DOHH2 (cell line): ENCODE data around the gene CCN6.
"Not testable (repeated sequence)": the region's sequence is repeated elsewhere in the genome, so short reads cannot be mapped to it uniquely, and the experiment has no call there.

ENCODE experiments used
- H3F3A ChIP-seq: fragments of 200-600 bp; sonication (generic), shearing (Covaris generic); 2 replicates; pipeline ENCODE4 v1.6.0; 2016; ENCODE audit warnings: antibody characterized with exemption, mild to moderate bottlenecking; ENCODE audit not compliant: control insufficient read depth, insufficient read depth
- H3K27ac ChIP-seq: fragments of 200-600 bp; sonication (generic); 2 replicates; pipeline ENCODE4 v1.5.1; 2014; ENCODE audit warnings: low read depth, mild to moderate bottlenecking, low read length, moderate library complexity
- H3K27me3 ChIP-seq: fragments of 200-600 bp; sonication (generic); 2 replicates; pipeline ENCODE4 v1.6.1; 2014; ENCODE audit warnings: mild to moderate bottlenecking, low read length, mixed read lengths; ENCODE audit not compliant: control insufficient read depth
- H3K36me3 ChIP-seq: fragments of 200-600 bp; sonication (generic); 2 replicates; pipeline ENCODE4 v1.6.1; 2014; ENCODE audit warnings: mild to moderate bottlenecking, low read length, moderate library complexity, mixed read lengths; ENCODE audit not compliant: control insufficient read depth
- H3K4me1 ChIP-seq: fragments of 200-600 bp; sonication (generic); 2 replicates; pipeline ENCODE4 v1.6.1; 2014; ENCODE audit warnings: mild to moderate bottlenecking, low read length, mixed read lengths; ENCODE audit not compliant: control insufficient read depth
- H3K4me2 ChIP-seq: fragments of 200-600 bp; sonication (generic); 2 replicates; pipeline ENCODE4 v1.6.0; 2014; ENCODE audit warnings: mild to moderate bottlenecking, low read length, moderate library complexity
- H3K4me3 ChIP-seq: fragments of 200-600 bp; sonication (generic); 2 replicates; pipeline ENCODE4 v1.5.1; 2014; ENCODE audit warnings: mild to moderate bottlenecking, low read length, mixed read lengths
- H3K79me2 ChIP-seq: fragments of 200-600 bp; sonication (generic); 2 replicates; pipeline ENCODE4 v1.6.1; 2014; ENCODE audit warnings: mild to moderate bottlenecking, low read length, mixed read lengths; ENCODE audit not compliant: control insufficient read depth
- H3K9me2 ChIP-seq: fragments of 200-600 bp; sonication (generic); replicated peaks from 2 replicates; pipeline ENCODE4 v1.6.1; 2014; ENCODE audit warnings: mild to moderate bottlenecking, low read length, mixed read lengths; ENCODE audit not compliant: control insufficient read depth
- H3K9me3 ChIP-seq: fragments of 200-600 bp; sonication (generic); 2 replicates; pipeline ENCODE4 v1.6.1; 2014; ENCODE audit warnings: antibody characterized with exemption, low read length, mixed read lengths; ENCODE audit not compliant: control insufficient read depth, insufficient read depth
- H4K20me1 ChIP-seq: fragments of 200-600 bp; sonication (generic); 2 replicates; pipeline ENCODE4 v1.6.0; 2014; ENCODE audit warnings: low read depth, mild to moderate bottlenecking, antibody characterized with exemption, low read length, moderate library complexity; ENCODE audit not compliant: control insufficient read depth, insufficient read depth
- EZH2phosphoT487 ChIP-seq: fragments of 200-600 bp; sonication (generic); IDR thresholded peaks from 2 replicates; pipeline ENCODE4 v1.6.1; 2017; ENCODE audit warnings: borderline replicate concordance, mild to moderate bottlenecking, antibody characterized with exemption, low read length, moderate library complexity, mixed read lengths
- TF ChIP-seq, protein P1 (sequence below): fragments of 200-600 bp; sonication (generic); IDR thresholded peaks from one replicate; pipeline ENCODE4 v1.5.1; 2014; ENCODE audit warnings: antibody characterized with exemption, mild to moderate bottlenecking, low read depth, low read length; ENCODE audit not compliant: poor library complexity, severe bottlenecking

The CCN6 gene

DNA sequence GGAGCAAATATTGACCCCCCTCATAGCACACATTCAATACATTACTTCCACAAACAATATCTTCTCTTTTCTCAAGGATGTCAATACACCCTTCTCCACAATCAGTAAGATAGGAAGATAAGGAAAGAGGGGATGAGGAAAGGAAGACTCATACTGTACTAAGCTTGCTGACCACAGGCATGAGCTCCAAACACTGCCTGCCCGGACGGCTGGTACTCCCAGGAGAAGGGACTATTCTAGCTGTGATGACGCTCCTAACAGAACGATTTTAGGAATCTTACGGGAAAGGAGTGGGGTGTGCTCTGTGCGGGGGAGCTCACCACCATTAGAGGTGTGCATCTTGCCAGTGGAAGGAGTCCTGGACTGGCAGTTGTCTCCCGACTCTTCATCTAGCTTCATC, 3.9 kb upstream of the CCN6 start:
- H3F3A ChIP-seq = no peaks in the 10 kb centered on the region
- no peak overlapping the region for H3K27ac ChIP-seq
- H3K9me3 ChIP-seq = no peaks in the 10 kb centered on the region
- H3K4me3 ChIP-seq = no peak overlapping the region
- no peaks in the 10 kb centered on the region for H3K9me2 ChIP-seq
- H3K36me3 ChIP-seq = no peaks in the 10 kb centered on the region
- H3K79me2 ChIP-seq = no peaks in the 10 kb centered on the region
- H3K4me2 ChIP-seq = no peak overlapping the region
- H4K20me1 ChIP-seq = no peaks in the 10 kb centered on the region
- H3K27me3 ChIP-seq = 0 out of 2 replicates have a peak, but pooled peaks cover 4% of the 10 kb centered on the region
- no peaks in the 10 kb centered on the region for H3K4me1 ChIP-seq
- no peak for TF ChIP-seq EZH2phosphoT487
- TF ChIP-seq, protein P1, sequence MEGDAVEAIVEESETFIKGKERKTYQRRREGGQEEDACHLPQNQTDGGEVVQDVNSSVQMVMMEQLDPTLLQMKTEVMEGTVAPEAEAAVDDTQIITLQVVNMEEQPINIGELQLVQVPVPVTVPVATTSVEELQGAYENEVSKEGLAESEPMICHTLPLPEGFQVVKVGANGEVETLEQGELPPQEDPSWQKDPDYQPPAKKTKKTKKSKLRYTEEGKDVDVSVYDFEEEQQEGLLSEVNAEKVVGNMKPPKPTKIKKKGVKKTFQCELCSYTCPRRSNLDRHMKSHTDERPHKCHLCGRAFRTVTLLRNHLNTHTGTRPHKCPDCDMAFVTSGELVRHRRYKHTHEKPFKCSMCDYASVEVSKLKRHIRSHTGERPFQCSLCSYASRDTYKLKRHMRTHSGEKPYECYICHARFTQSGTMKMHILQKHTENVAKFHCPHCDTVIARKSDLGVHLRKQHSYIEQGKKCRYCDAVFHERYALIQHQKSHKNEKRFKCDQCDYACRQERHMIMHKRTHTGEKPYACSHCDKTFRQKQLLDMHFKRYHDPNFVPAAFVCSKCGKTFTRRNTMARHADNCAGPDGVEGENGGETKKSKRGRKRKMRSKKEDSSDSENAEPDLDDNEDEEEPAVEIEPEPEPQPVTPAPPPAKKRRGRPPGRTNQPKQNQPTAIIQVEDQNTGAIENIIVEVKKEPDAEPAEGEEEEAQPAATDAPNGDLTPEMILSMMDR = no peak

- Histone ChIP-seq H3K36me3 (no peaks in the 10 kb centered on the region), H3K27me3 (0 out of 2 replicates have a peak, but pooled peaks cover 4% of the 10 kb centered on the region), H3K9me3 (no peaks in the 10 kb centered on the region), H4K20me1 (no peaks in the 10 kb centered on the region), H3K4me3 (no peak overlapping the region), H3K79me2 (no peaks in the 10 kb centered on the region), H3K4me2 (no peak overlapping the region), H3K4me1 (no peaks in the 10 kb centered on the region), H3K27ac (no peak overlapping the region), H3K9me2 (no peaks in the 10 kb centered on the region), H3F3A (no peaks in the 10 kb centered on the region)
- TF ChIP-seq EZH2phosphoT487 = no peak
Measured at GRCh38 chr6:112050429-112050828, 3.5 kb upstream of the CCN6 start.

- H3K4me3 ChIP-seq, H3K4me1 ChIP-seq, H3K79me2 ChIP-seq, H3F3A ChIP-seq, H3K27ac ChIP-seq, H4K20me1 ChIP-seq, H3K4me2 ChIP-seq, H3K36me3 ChIP-seq, H3K27me3 ChIP-seq, H3K9me2 ChIP-seq, H3K9me3 ChIP-seq: not testable (repeated sequence)
Measured at GRCh38 chr6:112051251-112051740, 2.6 kb upstream of the CCN6 start.

DNA sequence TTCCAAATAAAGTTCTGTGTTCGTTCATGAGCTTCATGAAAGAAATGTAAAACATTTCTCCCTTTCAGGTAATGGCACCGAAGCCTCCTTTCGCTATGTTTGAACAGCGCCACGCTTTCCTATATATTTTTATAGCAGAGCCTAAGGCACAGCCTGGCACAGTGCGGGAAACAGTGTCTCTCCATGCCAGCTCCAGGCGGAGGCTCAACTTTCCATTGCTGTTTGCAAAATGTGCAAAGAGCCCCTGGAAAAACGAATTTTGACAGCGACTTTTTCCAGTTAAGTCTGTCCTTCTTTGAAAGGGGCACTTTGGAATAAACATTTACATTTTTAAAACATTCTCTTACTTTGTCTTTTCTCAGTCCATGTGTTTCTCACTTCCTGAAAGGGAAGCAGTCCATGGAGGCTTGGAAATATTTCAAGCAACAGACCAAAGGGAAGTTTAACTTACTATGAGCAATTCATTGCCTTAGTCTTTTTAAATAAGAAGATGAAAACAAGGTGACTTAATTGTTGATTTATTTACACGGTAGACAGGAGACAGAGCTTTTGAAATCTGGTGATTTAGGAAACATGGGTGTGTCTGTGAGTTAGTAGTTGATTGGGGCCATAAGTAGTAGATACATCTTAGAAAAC, 769 bp downstream of the CCN6 start:
- TF ChIP-seq EZH2phosphoT487 = no peak
- TF ChIP-seq, protein P1 = no peak
- no peak overlapping the region for H3K27ac ChIP-seq
- H3K9me3 ChIP-seq = no peaks in the 10 kb centered on the region
- no peak overlapping the region for H3K4me3 ChIP-seq
- H3K27me3 ChIP-seq = peaks cover 7% of the 10 kb centered on the region
- H3K9me2 ChIP-seq = no peaks in the 10 kb centered on the region
- H4K20me1 ChIP-seq = no peaks in the 10 kb centered on the region
- H3K4me2 ChIP-seq = no peak overlapping the region
- H3F3A ChIP-seq = no peaks in the 10 kb centered on the region
- no peaks in the 10 kb centered on the region for H3K4me1 ChIP-seq
- no peaks in the 10 kb centered on the region for H3K36me3 ChIP-seq
- H3K79me2 ChIP-seq = no peaks in the 10 kb centered on the region
